HCT116 (cell line): ENCODE measurements around the gene STK35.

ENCODE experiments used
- CEBPB ChIP-seq: IDR thresholded peaks from 2 replicates; pipeline ENCODE4 v1.6.1; 2012; ENCODE audit warnings: low read depth
- SIN3A ChIP-seq: IDR thresholded peaks from 2 replicates; pipeline ENCODE4 v1.6.1; 2012; ENCODE audit warnings: low read depth
- ZNF274 ChIP-seq: fragments of 200-500 bp; sonication (Bioruptor generic); IDR thresholded peaks from 2 replicates; pipeline ENCODE4 v1.6.1; 2014; ENCODE audit warnings: mild to moderate bottlenecking, low read depth, low read length, inconsistent platforms
- TF ChIP-seq, protein P1 (sequence below), 3 experiments: fragments of 200-600 bp in 1 of 3; sonication (generic) in 1 of 3; IDR thresholded peaks in 2 of 3; conservative IDR thresholded peaks in 1 of 3; 2 replicates each; pipeline ENCODE4 v1.5.1; 2012 to 2017; ENCODE audit warnings: low read depth in 2 of 3, low read length in 2 of 3, antibody characterized with exemption in 1 of 3, borderline replicate concordance in 1 of 3, control low read depth in 1 of 3, mild to moderate bottlenecking in 1 of 3, mixed read lengths in 1 of 3, mixed run types in 1 of 3, moderate library complexity in 1 of 3; ENCODE audit not compliant: insufficient read depth in 1 of 3

DNA sequence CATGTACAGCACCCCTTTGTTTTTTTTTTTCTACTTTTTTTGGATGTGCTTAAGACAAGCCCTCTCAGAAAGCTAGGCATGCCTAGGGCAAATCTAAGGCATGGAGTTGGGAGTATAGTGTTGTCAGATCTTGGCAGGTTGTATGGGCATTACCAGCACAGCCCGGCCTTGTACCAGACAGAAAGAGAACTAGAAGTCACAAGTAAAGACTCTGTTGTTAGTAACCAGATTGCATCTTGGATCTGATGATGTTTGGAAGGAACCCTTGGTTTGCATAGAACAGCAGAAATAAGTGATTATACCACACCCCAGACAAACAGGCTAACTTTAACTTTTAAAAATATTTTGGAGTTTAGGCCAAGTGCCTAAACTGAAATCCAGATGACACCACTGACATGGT lies 25.6 kb downstream of the STK35 start:
- TF ChIP-seq, protein P1, sequence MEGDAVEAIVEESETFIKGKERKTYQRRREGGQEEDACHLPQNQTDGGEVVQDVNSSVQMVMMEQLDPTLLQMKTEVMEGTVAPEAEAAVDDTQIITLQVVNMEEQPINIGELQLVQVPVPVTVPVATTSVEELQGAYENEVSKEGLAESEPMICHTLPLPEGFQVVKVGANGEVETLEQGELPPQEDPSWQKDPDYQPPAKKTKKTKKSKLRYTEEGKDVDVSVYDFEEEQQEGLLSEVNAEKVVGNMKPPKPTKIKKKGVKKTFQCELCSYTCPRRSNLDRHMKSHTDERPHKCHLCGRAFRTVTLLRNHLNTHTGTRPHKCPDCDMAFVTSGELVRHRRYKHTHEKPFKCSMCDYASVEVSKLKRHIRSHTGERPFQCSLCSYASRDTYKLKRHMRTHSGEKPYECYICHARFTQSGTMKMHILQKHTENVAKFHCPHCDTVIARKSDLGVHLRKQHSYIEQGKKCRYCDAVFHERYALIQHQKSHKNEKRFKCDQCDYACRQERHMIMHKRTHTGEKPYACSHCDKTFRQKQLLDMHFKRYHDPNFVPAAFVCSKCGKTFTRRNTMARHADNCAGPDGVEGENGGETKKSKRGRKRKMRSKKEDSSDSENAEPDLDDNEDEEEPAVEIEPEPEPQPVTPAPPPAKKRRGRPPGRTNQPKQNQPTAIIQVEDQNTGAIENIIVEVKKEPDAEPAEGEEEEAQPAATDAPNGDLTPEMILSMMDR (IDR thresholded peaks at IDR 0.05 in 2 of 3, conservative IDR thresholded peaks at IDR 0.05 in 1 of 3; ENCODE audit: borderline replicate concordance in 1 of 3, insufficient read depth in 1 of 3, low read depth in 2 of 3, low read length in 2 of 3), result no peak
- TF ChIP-seq SIN3A (no peak), ZNF274 (no peak), CEBPB (no peak)
